IMR-90 (cell line): ENCODE results near the gene INPP5D. TPM values are rescaled to one million over a fixed set of nuclear protein-coding genes. Genes with fewer than 3 reads are reported as not detected.

Experiments used
- ATAC-seq: fragments of 200-7000 bp; cut with Tn5 transposase; 2 replicates; pipeline ENCODE4 v1.9.1; 2020; ENCODE audit warnings: low read depth, mild to moderate bottlenecking, moderate library complexity
- BruUV-seq: library from RNA; stranded (reverse); fragments of 400-500 nt; replicated peaks from 2 replicates; lab custom pipeline; 2021; lab: Mats Ljungman, UMichigan
- CTCF ChIA-PET: fragments of 300-600 bp; formaldehyde crosslinking; extraction: SDS; loops from one replicate; lab custom pipeline; 2021; ENCODE audit warnings: antibody characterized with exemption; lab: Yijun Ruan, JAX
- POLR2A ChIA-PET: fragments of 300-600 bp; sonication (Branson Sonifier 250); formaldehyde crosslinking; loops from one replicate; lab custom pipeline; 2022; ENCODE audit warnings: antibody characterized with exemption; ENCODE audit not compliant: unreplicated experiment; lab: Charles Lee
- DNase-seq: peaks from one replicate; pipeline ENCODE4 v3.0.0; 2013
- H2AFZ ChIP-seq: replicated peaks from 2 replicates; pipeline ENCODE3; 2013; ENCODE audit warnings: low read length, mild to moderate bottlenecking; ENCODE audit not compliant: poor library complexity
- H2AK5ac ChIP-seq: 2 replicates; pipeline ENCODE4 v1.6.1; 2013; ENCODE audit warnings: low read depth, low read length, inconsistent platforms
- H2AK9ac ChIP-seq: replicated peaks from 2 replicates; pipeline ENCODE3; 2013; ENCODE audit warnings: mild to moderate bottlenecking, low read depth, low read length, moderate library complexity; ENCODE audit not compliant: poor library complexity
- H2BK120ac ChIP-seq: 2 replicates; pipeline ENCODE4 v1.6.1; 2013; ENCODE audit warnings: low read depth, low read length, inconsistent platforms
- H2BK15ac ChIP-seq: 3 replicates; pipeline ENCODE4 v1.6.1; 2013; ENCODE audit warnings: low read depth, low read length, inconsistent platforms
- H2BK20ac ChIP-seq: 2 replicates; pipeline ENCODE4 v1.6.1; 2013; ENCODE audit warnings: low read depth, mild to moderate bottlenecking, inconsistent platforms, low read length, moderate library complexity
- H2BK5ac ChIP-seq: 2 replicates; pipeline ENCODE4 v1.6.1; 2013; ENCODE audit warnings: mild to moderate bottlenecking, low read depth, low read length, inconsistent platforms; ENCODE audit not compliant: poor library complexity, severe bottlenecking
- H3K14ac ChIP-seq: replicated peaks from 2 replicates; pipeline ENCODE4 v1.6.1; 2013; ENCODE audit warnings: low read depth, low read length, inconsistent platforms
- H3K18ac ChIP-seq: 2 replicates; pipeline ENCODE4 v1.6.1; 2013; ENCODE audit warnings: low read depth, low read length, control low read depth
- H3K23ac ChIP-seq: 2 replicates; pipeline ENCODE4 v1.6.1; 2013; ENCODE audit warnings: low read depth, low read length, inconsistent platforms
- H3K27ac ChIP-seq: 2 replicates; pipeline ENCODE4 v1.5.1; 2013; ENCODE audit warnings: mild to moderate bottlenecking, control low read depth, low read length; ENCODE audit not compliant: insufficient read depth
- H3K27me3 ChIP-seq: 2 replicates; pipeline ENCODE4 v1.6.1; 2013; ENCODE audit warnings: low read length; ENCODE audit not compliant: control insufficient read depth, insufficient read depth
- H3K36me3 ChIP-seq: 2 replicates; pipeline ENCODE4 v1.6.1; 2013; ENCODE audit warnings: low read length, mixed read lengths; ENCODE audit not compliant: control insufficient read depth, insufficient read depth
- H3K4ac ChIP-seq: 2 replicates; pipeline ENCODE4 v1.6.1; 2013; ENCODE audit warnings: low read depth, low read length, inconsistent platforms
- H3K4me1 ChIP-seq: 2 replicates; pipeline ENCODE4 v1.6.1; 2013; ENCODE audit warnings: low read length, mixed read lengths; ENCODE audit not compliant: control insufficient read depth, insufficient read depth
- H3K4me2 ChIP-seq: 2 replicates; pipeline ENCODE4 v1.6.1; 2013; ENCODE audit warnings: low read depth, mild to moderate bottlenecking, control low read depth, low read length, moderate library complexity
- H3K4me3 ChIP-seq: 2 replicates; pipeline ENCODE4 v1.5.1; 2013; ENCODE audit warnings: low read depth, mild to moderate bottlenecking, control low read depth, low read length, moderate library complexity; ENCODE audit not compliant: insufficient read depth
- H3K56ac ChIP-seq: 2 replicates; pipeline ENCODE4 v1.6.1; 2013; ENCODE audit warnings: low read length, inconsistent platforms; ENCODE audit not compliant: insufficient read depth; ENCODE audit errors: extremely low read depth
- H3K79me1 ChIP-seq, 2 experiments: 2 replicates each; pipeline ENCODE4 v1.6.1; 2013; ENCODE audit warnings: low read length in 2 of 2, inconsistent platforms in 1 of 2, low read depth in 1 of 2
- H3K9ac ChIP-seq: 2 replicates; pipeline ENCODE4 v1.6.1; 2013; ENCODE audit warnings: low read depth, low read length, control low read depth
- H3K9me1 ChIP-seq: 2 replicates; pipeline ENCODE4 v1.6.1; 2013; ENCODE audit warnings: low read length, inconsistent platforms; ENCODE audit not compliant: insufficient read depth
- H3K9me3 ChIP-seq: 2 replicates; pipeline ENCODE4 v1.6.1; 2013; ENCODE audit warnings: low read length; ENCODE audit not compliant: control insufficient read depth, insufficient read depth
- H4K20me1 ChIP-seq: 2 replicates; pipeline ENCODE4 v1.6.1; 2013; ENCODE audit warnings: low read length, inconsistent platforms; ENCODE audit not compliant: insufficient read depth
- H4K5ac ChIP-seq: 2 replicates; pipeline ENCODE4 v1.6.1; 2013; ENCODE audit warnings: mild to moderate bottlenecking, low read depth, low read length, control low read depth
- H4K8ac ChIP-seq, 2 experiments: 2 replicates each; pipeline ENCODE4 v1.6.1; 2013; ENCODE audit warnings: low read depth in 2 of 2, low read length in 2 of 2, control low read depth in 1 of 2, inconsistent platforms in 1 of 2
- H4K91ac ChIP-seq: 2 replicates; pipeline ENCODE4 v1.6.1; 2013; ENCODE audit warnings: low read depth, low read length, inconsistent platforms; ENCODE audit not compliant: insufficient read depth
- MAZ ChIP-seq: IDR thresholded peaks from 2 replicates; pipeline ENCODE4 v1.6.1; 2012; ENCODE audit warnings: low read depth, mild to moderate bottlenecking, low read length, improper control_type of control experiment, moderate library complexity, borderline replicate concordance
- RCOR1 ChIP-seq: IDR thresholded peaks from 2 replicates; pipeline ENCODE4 v1.6.1; 2012; ENCODE audit warnings: mild to moderate bottlenecking, low read length, improper control_type of control experiment; ENCODE audit not compliant: insufficient replicate concordance
- USF2 ChIP-seq: fragments of 150-350 bp; IDR thresholded peaks from 2 replicates; pipeline ENCODE4 v1.6.1; 2017; ENCODE audit warnings: mild to moderate bottlenecking, antibody characterized with exemption, low read length, low read depth
- WGBS, 2 experiments: methylation state at CpG; one replicate each; pipeline versions ENCODE4 v1.1.5 to v1.1.7; 2013; ENCODE audit warnings: missing lambda C conversion rate in 2 of 2; ENCODE audit not compliant: insufficient read length in 1 of 2; ENCODE audit errors: extremely low coverage in 2 of 2; 5-methylcytosine and 5-hydroxymethylcytosine counted together
- dilution Hi-C: fragments of 300-500 bp; cut with HindIII; formaldehyde crosslinking; loops from one replicate; pipeline ENCODE4 v1.14.3; 2018; ENCODE audit warnings: low sequenced_read_pairs; ENCODE audit not compliant: unreplicated experiment
- in situ Hi-C: fragments of 300-500 bp; cut with MboI; formaldehyde crosslinking; loops from 3 replicates; pipeline ENCODE4 v1.14.3; 2019; ENCODE audit warnings: low sequenced_read_pairs, inconsistent platforms, mixed read lengths
- intact Hi-C: fragments of 100-400 bp; cut with micrococcal nuclease; formaldehyde crosslinking; loops from 2 replicates; pipeline ENCODE4 v1.10.0; 2022
- polyA plus RNA-seq, 3 experiments: library from polyadenylated mRNA; depleted of rRNA; stranded (reverse); fragments of >200 nt; gene quantifications; 2 replicates each; pipeline ENCODE4 v1.2.3, GENCODE V29; 2012; ENCODE audit warnings: low replicate concordance in 1 of 3
- total RNA-seq: library from RNA; depleted of rRNA; stranded (reverse); fragments of >200 nt; gene quantifications from 2 replicates; pipeline ENCODE4 v1.2.3, GENCODE V29; 2012

INPP5D gene
- total and polyA plus RNA-seq, 2 of the 4 experiments (the other 2 are of a cell fraction), result 0.18 to 0.29 TPM

DNA sequence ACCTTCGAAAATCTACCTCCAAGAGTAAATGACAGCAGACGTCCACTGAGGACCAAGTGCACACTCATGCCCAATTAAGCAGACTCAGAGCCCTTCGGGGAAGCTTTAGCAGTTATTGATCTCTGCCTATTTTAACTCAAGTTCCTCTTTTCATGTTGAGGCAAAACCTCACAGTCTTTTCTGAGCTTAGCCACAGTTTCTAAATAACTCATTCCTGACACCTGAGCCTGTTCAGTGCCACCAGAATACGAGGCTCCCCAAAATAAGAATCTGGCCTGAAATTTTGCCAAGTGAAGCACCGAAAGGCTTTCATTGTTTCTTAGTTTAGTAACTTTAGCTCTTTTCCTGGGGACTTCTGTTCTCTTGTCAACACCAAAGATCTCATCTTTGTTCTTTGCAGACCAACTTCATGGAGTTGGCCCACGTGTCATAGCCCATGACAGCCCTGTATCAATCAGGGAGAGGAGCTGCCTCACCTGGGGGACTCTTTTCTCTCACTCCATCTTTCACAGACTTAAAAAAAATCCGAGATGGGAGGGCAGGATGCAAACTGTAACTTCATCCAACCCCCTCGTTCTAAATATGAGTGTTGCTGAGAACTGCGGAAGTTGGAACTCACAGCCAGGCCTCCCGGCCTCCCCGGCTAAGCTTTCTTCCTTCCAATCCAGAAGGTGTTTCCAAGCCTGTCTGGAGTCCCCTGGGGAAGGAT lies 22.2 kb downstream of the INPP5D start:
- Histone ChIP-seq H3K18ac (no peak overlapping the region), H3K4me2 (no peak overlapping the region), H4K8ac (no peak overlapping the region), H2BK20ac (no peak overlapping the region), H2AK5ac (no peak overlapping the region), H3K9ac (no peak overlapping the region), H3K9me3 (no peaks in the 10 kb centered on the region), H2BK15ac (no peak overlapping the region), H3K23ac (no peak overlapping the region), H2BK120ac (no peak overlapping the region), H2BK5ac (no peak overlapping the region), H3K79me1 (no peaks in the 10 kb centered on the region), H4K91ac (no peak overlapping the region), H3K4me1 (no peaks in the 10 kb centered on the region), H4K5ac (no peak overlapping the region), H3K27me3 (peaks cover 11% of the 10 kb centered on the region), H2AK9ac (no peak overlapping the region), H3K56ac (no peak overlapping the region), H4K20me1 (no peaks in the 10 kb centered on the region), H3K4me3 (no peak overlapping the region), H3K14ac (no peak overlapping the region), H3K9me1 (no peaks in the 10 kb centered on the region), H3K4ac (no peak overlapping the region), H3K27ac (no peak overlapping the region), H3K36me3 (no peaks in the 10 kb centered on the region), H2AFZ (no peak overlapping the region)
- no peak for ATAC-seq
- dilution Hi-C loops (no loop called here), in situ Hi-C loops (no loop called here), intact Hi-C loops (no loop called here)
- 60% methylated on average over 1 of the region's 11 CpGs; no CpG with 5 or more reads in 1 of the 2 experiments for WGBS, 2 experiments
- ChIA-PET CTCF (interaction anchor here (0.6 kb wide), 1 partner anchor 38 kb away, joined by 3 read pairs; no protein-coding TSS in a partner anchor), POLR2A (no interaction called here)
- TF ChIP-seq MAZ (no peak), USF2 (no peak), RCOR1 (no peak)
- DNase-seq, result no peak
- BruUV-seq, result no TSS peak
